PC-9 (cell line): ENCODE results near the gene IRAK4. TPM values are rescaled to one million over a fixed set of nuclear protein-coding genes. Genes with fewer than 3 reads are reported as not detected.

Source experiments
- BruUV-seq: library from RNA; stranded (reverse); fragments of 400-500 nt; replicated peaks from 2 replicates; lab custom pipeline; 2021; lab: Mats Ljungman, UMichigan
- CTCF ChIA-PET: fragments of 300-600 bp; sonication (Branson Sonifier 250); formaldehyde crosslinking; loops from one replicate; lab custom pipeline; 2022; ENCODE audit warnings: antibody characterized with exemption; lab: Charles Lee
- POLR2A ChIA-PET: fragments of 300-600 bp; sonication (Branson Sonifier 250); formaldehyde crosslinking; loops from one replicate; lab custom pipeline; 2022; ENCODE audit warnings: antibody characterized with exemption; ENCODE audit not compliant: unreplicated experiment; lab: Charles Lee
- DNase-seq, 2 experiments: peaks; one replicate each; pipeline versions ENCODE4 v3.0.0 to v3.0.0-alpha.2; 2015 to 2022; ENCODE audit warnings: mixed read lengths in 1 of 2
- H2AFZ ChIP-seq: fragments of 200-600 bp; sonication (generic); 2 replicates; pipeline ENCODE4 v1.8.1; 2017; ENCODE audit warnings: antibody characterized with exemption
- H3F3A ChIP-seq: fragments of 200-600 bp; sonication (generic); 2 replicates; pipeline ENCODE4 v1.8.1; 2017; ENCODE audit warnings: antibody characterized with exemption, mild to moderate bottlenecking, low read depth; ENCODE audit not compliant: insufficient read depth
- H3K27ac ChIP-seq: fragments of 200-600 bp; sonication (generic); 2 replicates; pipeline ENCODE4 v1.6.1; 2016; ENCODE audit warnings: mixed run types
- H3K27me3 ChIP-seq: fragments of 200-600 bp; sonication (generic); 2 replicates; pipeline ENCODE4 v1.6.1; 2016; ENCODE audit warnings: low read depth, mixed run types; ENCODE audit not compliant: insufficient read depth
- H3K36me3 ChIP-seq: fragments of 200-600 bp; sonication (generic); 2 replicates; pipeline ENCODE4 v1.6.1; 2016; ENCODE audit warnings: low read depth, mixed run types
- H3K4me1 ChIP-seq: fragments of 200-600 bp; sonication (generic); replicated peaks from 2 replicates; pipeline ENCODE4 v1.6.1; 2016; ENCODE audit warnings: mixed run types; ENCODE audit not compliant: insufficient read depth
- H3K4me2 ChIP-seq: fragments of 200-600 bp; sonication (generic); 2 replicates; pipeline ENCODE4 v1.6.1; 2017; ENCODE audit warnings: mixed run types
- H3K4me3 ChIP-seq: fragments of 200-600 bp; sonication (generic); 2 replicates; pipeline ENCODE4 v1.6.1; 2016; ENCODE audit warnings: mixed run types
- H3K79me2 ChIP-seq: fragments of 200-600 bp; sonication (generic); 2 replicates; pipeline ENCODE4 v1.6.1; 2017; ENCODE audit warnings: low read depth, mixed run types
- H3K9me2 ChIP-seq: fragments of 200-600 bp; sonication (generic); 2 replicates; pipeline ENCODE4 v1.8.1; 2017; ENCODE audit warnings: mild to moderate bottlenecking; ENCODE audit not compliant: insufficient read depth
- H3K9me3 ChIP-seq: fragments of 200-600 bp; sonication (generic); 2 replicates; pipeline ENCODE4 v1.8.1; 2016; ENCODE audit warnings: low read depth; ENCODE audit not compliant: insufficient read depth
- H4K20me1 ChIP-seq: fragments of 200-600 bp; sonication (generic); 2 replicates; pipeline ENCODE4 v1.8.1; 2017; ENCODE audit not compliant: insufficient read depth
- EZH2 ChIP-seq: fragments of 200-600 bp; sonication (generic); IDR thresholded peaks from 2 replicates; pipeline ENCODE4 v1.8.0; 2017; ENCODE audit warnings: antibody characterized with exemption, low read depth
- intact Hi-C: fragments of 100-400 bp; cut with micrococcal nuclease; formaldehyde crosslinking; loops from one replicate; pipeline ENCODE4 v1.10.0; 2022; ENCODE audit not compliant: unreplicated experiment
- total RNA-seq: library from RNA; stranded (reverse); gene quantifications from 2 replicates; pipeline ENCODE4 v1.2.3, GENCODE V29; 2021
- TF ChIP-seq, protein P1 (sequence below): fragments of 200-600 bp; sonication (generic); conservative IDR thresholded peaks from 2 replicates; pipeline ENCODE4 v1.6.1; 2017; ENCODE audit warnings: mixed run types, antibody characterized with exemption, mild to moderate bottlenecking, moderate library complexity

Gene IRAK4
- total RNA-seq, 1 experiment from 2014 or later = 10.1 TPM

GRCh38 chr12:43737646-43738045 is 21.1 kb upstream of the IRAK4 start:
- BruUV-seq = no TSS peak
- POLR2A ChIA-PET = no interaction called here
- Histone ChIP-seq H3K27me3 (no peaks in the 10 kb centered on the region), H3K9me3 (no peaks in the 10 kb centered on the region), H2AFZ (no peak overlapping the region), H3K4me3 (no peak overlapping the region), H4K20me1 (no peaks in the 10 kb centered on the region), H3F3A (no peaks in the 10 kb centered on the region), H3K27ac (no peak overlapping the region), H3K9me2 (no peaks in the 10 kb centered on the region), H3K4me1 (no peaks in the 10 kb centered on the region), H3K79me2 (no peaks in the 10 kb centered on the region), H3K36me3 (no peaks in the 10 kb centered on the region), H3K4me2 (no peak overlapping the region)
- no peak for DNase-seq
- intact Hi-C loops = no loop called here
- CTCF ChIA-PET = no interaction called here
- TF ChIP-seq, protein P1, sequence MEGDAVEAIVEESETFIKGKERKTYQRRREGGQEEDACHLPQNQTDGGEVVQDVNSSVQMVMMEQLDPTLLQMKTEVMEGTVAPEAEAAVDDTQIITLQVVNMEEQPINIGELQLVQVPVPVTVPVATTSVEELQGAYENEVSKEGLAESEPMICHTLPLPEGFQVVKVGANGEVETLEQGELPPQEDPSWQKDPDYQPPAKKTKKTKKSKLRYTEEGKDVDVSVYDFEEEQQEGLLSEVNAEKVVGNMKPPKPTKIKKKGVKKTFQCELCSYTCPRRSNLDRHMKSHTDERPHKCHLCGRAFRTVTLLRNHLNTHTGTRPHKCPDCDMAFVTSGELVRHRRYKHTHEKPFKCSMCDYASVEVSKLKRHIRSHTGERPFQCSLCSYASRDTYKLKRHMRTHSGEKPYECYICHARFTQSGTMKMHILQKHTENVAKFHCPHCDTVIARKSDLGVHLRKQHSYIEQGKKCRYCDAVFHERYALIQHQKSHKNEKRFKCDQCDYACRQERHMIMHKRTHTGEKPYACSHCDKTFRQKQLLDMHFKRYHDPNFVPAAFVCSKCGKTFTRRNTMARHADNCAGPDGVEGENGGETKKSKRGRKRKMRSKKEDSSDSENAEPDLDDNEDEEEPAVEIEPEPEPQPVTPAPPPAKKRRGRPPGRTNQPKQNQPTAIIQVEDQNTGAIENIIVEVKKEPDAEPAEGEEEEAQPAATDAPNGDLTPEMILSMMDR = no peak
- no peak for TF ChIP-seq EZH2

- Histone ChIP-seq H3K4me3 (no peak overlapping the region), H3K36me3 (peaks cover 15% of the 10 kb centered on the region; the same call in 1 of the 2 replicates), H2AFZ (no peak overlapping the region), H3K9me2 (no peaks in the 10 kb centered on the region), H4K20me1 (no peaks in the 10 kb centered on the region), H3K27ac (no peak overlapping the region), H3K4me2 (no peak overlapping the region), H3K9me3 (no peaks in the 10 kb centered on the region; the same call in 1 of the 2 replicates), H3K79me2 (no peaks in the 10 kb centered on the region), H3K27me3 (no peaks in the 10 kb centered on the region), H3K4me1 (no peaks in the 10 kb centered on the region), H3F3A (no peaks in the 10 kb centered on the region)
- ChIA-PET CTCF (no interaction called here), POLR2A (no interaction called here)
- intact Hi-C loops = no loop called here
- DNase-seq = no peak
- no TSS peak for BruUV-seq
- no peak for TF ChIP-seq EZH2
- TF ChIP-seq, protein P1 = no peak
Measured at GRCh38 chr12:43740511-43741100, 18.1 kb upstream of the IRAK4 start.

DNA sequence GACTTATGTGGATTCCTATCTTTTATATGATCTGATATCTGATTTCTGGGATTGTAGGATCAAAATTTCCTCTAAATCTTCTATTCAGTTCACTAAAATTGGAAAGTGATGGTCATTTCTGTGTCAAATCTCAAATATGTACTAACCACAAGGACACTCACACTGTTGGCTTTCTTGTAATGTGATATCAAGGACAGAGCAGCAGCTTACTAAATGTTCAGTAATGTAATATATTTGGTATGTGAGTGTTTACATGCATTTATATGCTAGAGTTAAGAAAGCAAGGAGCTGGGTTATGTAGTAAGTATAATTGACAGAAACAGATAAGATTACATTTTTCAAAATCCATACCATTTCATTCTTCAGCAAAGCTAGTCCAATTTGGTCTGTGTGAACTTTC is 16.6 kb upstream of the IRAK4 start:
- no peaks in the 10 kb centered on the region for H3K27me3 ChIP-seq
- H3K36me3 ChIP-seq = peaks cover 16% of the 10 kb centered on the region; the same call in 1 of the 2 replicates
- POLR2A ChIA-PET = interaction anchor here (0.6 kb wide), 1 partner anchor 16 kb away, joined by 3 read pairs; no protein-coding TSS in a partner anchor
- no peaks in the 10 kb centered on the region for H3F3A ChIP-seq
- no peaks in the 10 kb centered on the region; the same call in 1 of the 2 replicates for H3K9me3 ChIP-seq
- intact Hi-C loops = no loop called here
- no peaks in the 10 kb centered on the region for H3K79me2 ChIP-seq
- no peaks in the 10 kb centered on the region for H3K4me1 ChIP-seq
- H3K4me2 ChIP-seq = no peak overlapping the region
- H4K20me1 ChIP-seq = no peaks in the 10 kb centered on the region
- BruUV-seq = no TSS peak
- H2AFZ ChIP-seq = no peak overlapping the region
- DNase-seq = peak in 1 of 2 experiments; percentile 39
- TF ChIP-seq, protein P1 = no peak
- TF ChIP-seq EZH2 = no peak
- no peak overlapping the region for H3K27ac ChIP-seq
- no peak overlapping the region for H3K4me3 ChIP-seq
- no peaks in the 10 kb centered on the region for H3K9me2 ChIP-seq
- CTCF ChIA-PET = no interaction called here
